Left ventricle myocardium inferior (tissue), 1 donor: ENCODE results near the gene THRAP3. TPM values are rescaled to one million over a fixed set of nuclear protein-coding genes. Genes with fewer than 3 reads are reported as not detected.

ENCODE experiments used
- DNase-seq: peaks from one replicate; pipeline ENCODE4 v3.0.0-alpha.2; 2020
- H3K27ac ChIP-seq: fragments of 200-600 bp; replicated peaks from 2 replicates; pipeline ENCODE4 v1.8.0; 2021
- H3K27me3 ChIP-seq: fragments of 200-600 bp; 2 replicates; pipeline ENCODE4 v1.8.0; 2021; ENCODE audit warnings: low read depth
- H3K36me3 ChIP-seq: fragments of 200-600 bp; 2 replicates; pipeline ENCODE4 v1.8.0; 2021
- H3K4me1 ChIP-seq: fragments of 200-600 bp; 2 replicates; pipeline ENCODE4 v1.8.0; 2021
- H3K4me3 ChIP-seq: fragments of 200-600 bp; 2 replicates; pipeline ENCODE4 v1.8.0; 2021; ENCODE audit warnings: mild to moderate bottlenecking, moderate library complexity
- H3K9me3 ChIP-seq: fragments of 200-600 bp; replicated peaks from 2 replicates; pipeline ENCODE4 v1.8.0; 2021
- CTCF ChIP-seq: fragments of 200-600 bp; IDR thresholded peaks from 2 replicates; pipeline ENCODE4 v1.8.0; 2021; ENCODE audit warnings: antibody characterized with exemption, mild to moderate bottlenecking, borderline replicate concordance
- intact Hi-C: fragments of 100-400 bp; cut with micrococcal nuclease; formaldehyde crosslinking; loops from one replicate; pipeline ENCODE4 v1.11.0; 2022
- total RNA-seq: library from RNA; stranded (reverse); fragmentation: NEBNext Ultra II Directional; extraction: Animal tissue kit (Norgen Biotek cat#: 25700); gene quantifications from one replicate; pipeline ENCODE4 v1.2.1, GENCODE V29; 2021
- donor health status: DM: no; HTN: yes; CAD: no; lungs with severe emphysema.

Gene THRAP3
- total RNA-seq, 1 donor from 2014 or later = 59.0 TPM

DNA sequence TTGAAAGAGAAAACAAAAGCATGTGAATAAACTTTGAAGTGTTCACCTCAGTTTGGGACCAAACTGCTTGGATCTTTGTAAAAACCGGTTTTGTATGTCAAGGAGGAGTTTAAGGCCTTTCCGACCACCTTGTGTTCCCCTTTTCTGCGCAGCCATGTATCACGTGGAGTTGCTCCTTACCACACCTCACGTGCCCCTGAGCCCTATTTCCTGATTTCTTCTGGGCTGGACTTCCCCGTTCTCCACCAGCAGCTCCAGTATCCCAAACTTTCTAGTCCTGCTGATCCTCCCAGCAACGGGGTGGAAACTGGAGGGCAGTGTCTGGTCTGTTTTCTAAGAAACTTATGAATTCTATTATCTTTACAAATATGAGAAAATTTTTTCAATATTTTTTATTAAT lies 80.3 kb downstream of the THRAP3 start:
- no peak for DNase-seq
- Histone ChIP-seq H3K36me3 (peaks cover 51% of the 10 kb centered on the region), H3K4me1 (peaks cover 29% of the 10 kb centered on the region), H3K4me3 (no peak overlapping the region), H3K9me3 (no peaks in the 10 kb centered on the region), H3K27me3 (no peaks in the 10 kb centered on the region), H3K27ac (no peak overlapping the region)
- TF ChIP-seq CTCF = no peak
- intact Hi-C loops = no loop called here

DNA sequence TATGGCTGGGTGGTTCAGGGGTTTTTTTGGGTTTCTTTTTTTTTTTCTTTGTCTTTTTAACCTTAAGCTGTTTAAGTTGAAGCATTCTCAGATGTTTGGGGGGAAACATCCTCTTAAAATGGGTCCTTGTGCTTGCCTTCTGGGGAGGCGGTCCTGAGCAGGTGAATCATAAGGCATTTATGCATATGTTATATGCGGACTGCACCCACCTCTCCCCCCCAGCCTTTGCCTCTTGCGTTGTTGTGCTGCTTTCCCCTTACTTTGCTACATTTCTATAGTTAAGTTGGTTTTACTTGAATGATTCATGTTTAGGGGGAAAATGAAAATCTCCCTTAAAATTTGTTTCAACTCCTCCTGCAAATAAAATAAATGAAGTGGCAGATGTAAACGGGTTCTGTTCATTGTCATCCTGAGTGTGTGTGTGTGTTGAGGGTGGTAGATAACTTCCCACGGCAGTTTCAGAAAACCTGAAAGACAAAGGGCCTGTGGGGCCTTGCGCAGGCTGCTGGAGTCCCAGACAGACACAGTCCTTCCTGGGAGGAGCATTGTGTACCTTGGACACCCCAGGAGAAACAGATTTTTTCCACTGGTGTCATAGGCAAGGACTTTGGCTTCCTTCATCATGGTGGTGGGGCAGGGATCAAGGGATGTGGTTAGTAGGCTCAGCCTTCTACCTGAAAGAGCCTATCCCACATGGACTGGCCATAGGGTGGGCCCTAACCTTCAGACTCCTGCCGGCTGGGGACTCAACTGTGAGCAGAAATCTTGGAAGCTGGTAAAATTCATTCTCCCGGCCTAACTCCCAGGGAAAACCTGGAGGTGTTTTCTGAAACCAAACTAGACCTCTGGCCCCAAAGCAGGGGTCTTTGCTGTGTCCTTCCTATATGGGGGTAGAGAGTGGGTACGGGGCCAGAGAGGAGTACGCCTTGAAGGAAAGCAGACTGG lies 81.0 kb downstream of the THRAP3 start:
- H3K27me3 ChIP-seq = no peaks in the 10 kb centered on the region
- H3K9me3 ChIP-seq = no peaks in the 10 kb centered on the region
- no peak for DNase-seq
- H3K4me3 ChIP-seq = no peak overlapping the region
- intact Hi-C loops = no loop called here
- peaks cover 22% of the 10 kb centered on the region for H3K4me1 ChIP-seq
- TF ChIP-seq CTCF = no peak
- H3K36me3 ChIP-seq = peaks cover 44% of the 10 kb centered on the region
- H3K27ac ChIP-seq = peak overlapping the region; percentile 88

DNA sequence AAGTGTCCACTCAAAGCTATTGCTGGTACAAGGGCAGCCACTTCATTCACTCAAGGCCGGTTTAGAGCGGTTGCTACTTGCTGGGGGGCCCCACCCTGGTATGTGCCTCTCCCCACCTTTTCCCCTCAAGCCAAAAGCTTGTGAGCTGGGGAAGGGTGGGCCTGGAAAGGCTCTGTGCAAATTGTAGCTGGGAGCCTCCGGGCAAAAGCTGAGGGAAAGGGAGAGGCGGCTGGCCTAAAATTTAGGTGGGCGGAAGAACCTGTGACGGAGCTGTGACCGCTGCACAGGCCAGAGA lies 81.6 kb downstream of the THRAP3 start:
- intact Hi-C loops = no loop called here
- Histone ChIP-seq H3K27me3 (no peaks in the 10 kb centered on the region), H3K4me1 (peaks cover 21% of the 10 kb centered on the region), H3K36me3 (peaks cover 38% of the 10 kb centered on the region), H3K27ac (peak overlapping the region; percentile 88), H3K9me3 (no peaks in the 10 kb centered on the region), H3K4me3 (peak overlapping the region; percentile 81)
- DNase-seq = no peak
- no peak for TF ChIP-seq CTCF

GRCh38 chr1:36306210-36306901 lies 82.1 kb downstream of the THRAP3 start, which contains the start of gene SH3D21:
TSS of gene SH3D21 (plus strand) at chr1:36306368. CDS start at chr1:36306421, 53 bp downstream.
- Histone ChIP-seq H3K27ac (peak within 1 kb of the TSS; percentile 88), H3K36me3 (peaks cover 33% of the 10 kb centered on the region), H3K27me3 (no peaks in the 10 kb centered on the region), H3K4me3 (peak within 1 kb of the TSS; percentile 81), H3K9me3 (no peaks in the 10 kb centered on the region), H3K4me1 (peaks cover 21% of the 10 kb centered on the region)
- intact Hi-C loops = no loop called here
- TF ChIP-seq CTCF = peak; percentile 23
- DNase-seq = peak; percentile 59

DNA sequence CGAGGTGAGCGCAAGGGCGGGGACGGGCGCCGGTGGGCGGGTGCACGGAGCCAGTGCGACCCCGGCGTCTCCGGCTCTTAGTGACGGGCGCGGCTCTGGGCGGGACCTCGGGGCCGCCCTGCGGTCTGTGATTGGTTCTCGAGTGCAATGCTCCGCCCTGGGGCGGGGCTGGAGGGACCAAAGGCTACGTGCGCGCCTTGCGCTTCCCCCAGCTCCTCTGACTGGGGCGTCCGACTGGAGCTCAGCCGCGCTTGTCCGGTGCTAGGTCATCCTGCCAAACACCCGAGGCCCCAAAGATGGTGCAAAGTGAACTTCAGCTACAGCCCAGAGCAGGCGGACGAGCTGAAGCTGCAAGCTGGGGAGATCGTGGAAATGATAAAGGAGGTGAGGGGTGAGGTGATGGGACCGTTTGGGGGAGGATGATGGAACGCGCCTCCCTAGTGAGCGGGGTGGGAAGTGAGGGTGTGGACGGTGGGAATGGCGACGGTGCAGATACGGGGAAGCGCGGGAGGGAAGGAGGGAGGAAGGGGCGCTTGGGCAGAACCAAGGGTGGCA lies 82.7 kb downstream of the THRAP3 start:
- Histone ChIP-seq H3K4me3 (peak overlapping the region; percentile 81), H3K27me3 (no peaks in the 10 kb centered on the region), H3K36me3 (peaks cover 26% of the 10 kb centered on the region), H3K27ac (peak overlapping the region; percentile 88), H3K9me3 (no peaks in the 10 kb centered on the region), H3K4me1 (peaks cover 21% of the 10 kb centered on the region)
- peak; percentile 94 for DNase-seq
- TF ChIP-seq CTCF = no peak
- intact Hi-C loops = no loop called here
